ENCODE results near the gene CALR. TPM values are rescaled to one million over a fixed set of nuclear protein-coding genes. Genes with fewer than 3 reads are reported as not detected.

Gene CALR
- polyA plus RNA-seq, 1 donor (not counting 4 experiments of a cell fraction or from before 2014, with no cell fraction given): 899 TPM

DNA sequence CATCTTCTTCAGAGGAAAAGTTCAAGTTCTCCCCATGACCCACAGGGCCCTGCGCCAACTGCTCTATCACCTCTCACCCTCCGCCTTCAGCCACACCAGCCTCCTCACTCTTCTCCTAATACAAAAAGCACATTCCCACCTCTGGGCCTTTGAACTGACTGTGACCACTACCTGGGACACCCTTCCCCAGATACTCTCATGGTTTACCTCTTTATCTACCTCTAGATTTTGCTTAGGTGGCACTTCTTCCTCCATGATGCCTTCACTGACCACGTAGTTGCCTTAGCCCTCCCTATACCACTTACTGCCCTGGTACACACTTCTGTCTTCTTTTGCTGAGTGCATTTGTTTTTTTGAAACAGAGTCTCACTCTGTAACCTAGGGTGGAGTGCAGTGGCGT, 15.4 kb upstream of the CALR start:
- no peaks in the 10 kb centered on the region for H3K9me1 ChIP-seq (ENCODE audit: control insufficient read depth, extremely low read depth, insufficient read depth, low read length)
- peaks cover 3% of the 10 kb centered on the region for H4K20me1 ChIP-seq (ENCODE audit: control insufficient read depth, extremely low read depth, insufficient read depth, low read length)
- no peak overlapping the region for H3K27ac ChIP-seq (ENCODE audit: control insufficient read depth, insufficient read depth, low read length)
- no peak for DNase-seq (ENCODE audit: low read depth, low spot score)
- no peaks in the 10 kb centered on the region for H3K9me3 ChIP-seq (ENCODE audit: control insufficient read depth, low read depth, low read length)
- dilution Hi-C loops (cut with MboI; ENCODE audit: extremely low pct_ligation_motif_present, low sequenced_read_pairs): no loop called here
- H3K27me3 ChIP-seq (ENCODE audit: control insufficient read depth, extremely low read depth, insufficient read depth, low read length): no peaks in the 10 kb centered on the region
- no peak for TF ChIP-seq EZH2 (IDR thresholded peaks at IDR 0.05; ENCODE audit: low read length)
- TF ChIP-seq, protein P1, sequence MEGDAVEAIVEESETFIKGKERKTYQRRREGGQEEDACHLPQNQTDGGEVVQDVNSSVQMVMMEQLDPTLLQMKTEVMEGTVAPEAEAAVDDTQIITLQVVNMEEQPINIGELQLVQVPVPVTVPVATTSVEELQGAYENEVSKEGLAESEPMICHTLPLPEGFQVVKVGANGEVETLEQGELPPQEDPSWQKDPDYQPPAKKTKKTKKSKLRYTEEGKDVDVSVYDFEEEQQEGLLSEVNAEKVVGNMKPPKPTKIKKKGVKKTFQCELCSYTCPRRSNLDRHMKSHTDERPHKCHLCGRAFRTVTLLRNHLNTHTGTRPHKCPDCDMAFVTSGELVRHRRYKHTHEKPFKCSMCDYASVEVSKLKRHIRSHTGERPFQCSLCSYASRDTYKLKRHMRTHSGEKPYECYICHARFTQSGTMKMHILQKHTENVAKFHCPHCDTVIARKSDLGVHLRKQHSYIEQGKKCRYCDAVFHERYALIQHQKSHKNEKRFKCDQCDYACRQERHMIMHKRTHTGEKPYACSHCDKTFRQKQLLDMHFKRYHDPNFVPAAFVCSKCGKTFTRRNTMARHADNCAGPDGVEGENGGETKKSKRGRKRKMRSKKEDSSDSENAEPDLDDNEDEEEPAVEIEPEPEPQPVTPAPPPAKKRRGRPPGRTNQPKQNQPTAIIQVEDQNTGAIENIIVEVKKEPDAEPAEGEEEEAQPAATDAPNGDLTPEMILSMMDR (optimal IDR thresholded peaks at IDR 0.05 in 1 of 3, IDR thresholded peaks at IDR 0.05 in 1 of 3, conservative IDR thresholded peaks at IDR 0.05 in 1 of 3; ENCODE audit: extremely low read depth in 1 of 3, insufficient read depth in 2 of 3, low read length in 3 of 3): no peak
- H3K9ac ChIP-seq (ENCODE audit: control insufficient read depth, extremely low read depth, insufficient read depth, low read length): no peak overlapping the region
- H2AFZ ChIP-seq (ENCODE audit: control insufficient read depth, low read length): no peak overlapping the region
- no peak overlapping the region for H3K4me3 ChIP-seq (ENCODE audit: control insufficient read depth in 2 of 3, extremely low read depth in 1 of 3, insufficient read depth in 2 of 3, low read depth in 1 of 3, low read length in 3 of 3)
- H3K4me2 ChIP-seq (ENCODE audit: control insufficient read depth, extremely low read depth, insufficient read depth, low read depth, low read length): no peak overlapping the region
- FAIRE-seq: no peak
- peaks cover 28 to 32% of the 10 kb centered on the region in 2 experiments for H3K36me3 ChIP-seq (ENCODE audit: control insufficient read depth in 2 of 2, extremely low read depth in 1 of 2, insufficient read depth in 2 of 2, low read length in 2 of 2)
- peaks cover 4% of the 10 kb centered on the region for H3K4me1 ChIP-seq (ENCODE audit: control insufficient read depth, extremely low read depth, insufficient read depth, low read length)
- H3K79me2 ChIP-seq (ENCODE audit: control insufficient read depth, insufficient read depth, low read length): no peaks in the 10 kb centered on the region

DNA sequence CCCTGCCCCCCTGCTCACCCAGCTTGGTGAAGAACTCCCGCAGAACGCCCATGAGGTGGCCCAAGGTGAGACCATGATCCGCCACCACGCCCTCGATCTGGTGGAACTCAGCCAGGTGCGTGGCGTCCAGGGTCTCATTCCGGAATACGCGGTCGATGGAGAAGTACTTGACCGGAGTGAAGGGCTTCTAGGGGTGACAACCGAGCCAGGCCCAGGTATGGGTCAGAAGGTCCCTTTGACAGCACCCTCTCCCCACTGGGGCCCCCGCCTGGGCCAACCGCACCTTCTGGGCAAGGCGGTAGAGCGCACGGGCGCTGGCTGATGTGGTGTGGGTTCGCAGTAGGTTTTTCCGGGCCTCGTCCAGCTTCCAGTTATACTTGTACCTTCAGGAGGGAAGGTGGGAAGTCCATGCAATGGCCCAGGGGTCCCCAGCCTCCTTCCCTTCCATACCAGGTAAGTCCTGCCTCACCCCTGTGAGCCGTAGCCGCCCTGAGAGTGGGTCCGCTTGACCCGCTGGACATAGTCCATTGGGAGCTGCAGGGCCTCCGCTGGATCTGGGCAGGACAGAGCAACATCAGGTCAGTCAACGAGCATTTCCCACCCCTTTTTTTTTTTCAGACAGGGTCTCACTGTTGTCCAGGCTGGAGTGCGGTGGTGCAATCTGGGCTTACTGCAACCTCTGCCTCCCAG, 13.6 kb upstream of the CALR start:
- Histone ChIP-seq H3K36me3 (ENCODE audit: control insufficient read depth in 2 of 2, extremely low read depth in 1 of 2, insufficient read depth in 2 of 2, low read length in 2 of 2) (peaks cover 43 to 47% of the 10 kb centered on the region in 2 experiments), H3K9ac (ENCODE audit: control insufficient read depth, extremely low read depth, insufficient read depth, low read length) (no peak overlapping the region), H3K27ac (ENCODE audit: control insufficient read depth, insufficient read depth, low read length) (no peak overlapping the region), H3K4me2 (ENCODE audit: control insufficient read depth, extremely low read depth, insufficient read depth, low read depth, low read length) (no peak overlapping the region), H3K4me3 (ENCODE audit: control insufficient read depth in 2 of 3, extremely low read depth in 1 of 3, insufficient read depth in 2 of 3, low read depth in 1 of 3, low read length in 3 of 3) (no peak overlapping the region), H3K27me3 (ENCODE audit: control insufficient read depth, extremely low read depth, insufficient read depth, low read length) (no peaks in the 10 kb centered on the region), H3K79me2 (ENCODE audit: control insufficient read depth, insufficient read depth, low read length) (peaks cover 2% of the 10 kb centered on the region), H4K20me1 (ENCODE audit: control insufficient read depth, extremely low read depth, insufficient read depth, low read length) (peaks cover 3% of the 10 kb centered on the region), H2AFZ (ENCODE audit: control insufficient read depth, low read length) (no peak overlapping the region), H3K4me1 (ENCODE audit: control insufficient read depth, extremely low read depth, insufficient read depth, low read length) (no peaks in the 10 kb centered on the region), H3K9me1 (ENCODE audit: control insufficient read depth, extremely low read depth, insufficient read depth, low read length) (no peaks in the 10 kb centered on the region), H3K9me3 (ENCODE audit: control insufficient read depth, low read depth, low read length) (no peaks in the 10 kb centered on the region)
- TF ChIP-seq, protein P1 (optimal IDR thresholded peaks at IDR 0.05 in 1 of 3, IDR thresholded peaks at IDR 0.05 in 1 of 3, conservative IDR thresholded peaks at IDR 0.05 in 1 of 3; ENCODE audit: extremely low read depth in 1 of 3, insufficient read depth in 2 of 3, low read length in 3 of 3): no peak
- no peak for TF ChIP-seq EZH2 (IDR thresholded peaks at IDR 0.05; ENCODE audit: low read length)
- dilution Hi-C loops (cut with MboI; ENCODE audit: extremely low pct_ligation_motif_present, low sequenced_read_pairs): no loop called here
- FAIRE-seq: no peak
- no peak for DNase-seq (ENCODE audit: low read depth, low spot score)

Data from keratinocyte (primary cell).